HCEC 1CT (cell line): ENCODE results near the gene MYH9.

ENCODE experiments used
- DNase-seq: peaks from one replicate; pipeline ENCODE4 v3.0.0-alpha.2; 2017

MYH9 gene

DNA sequence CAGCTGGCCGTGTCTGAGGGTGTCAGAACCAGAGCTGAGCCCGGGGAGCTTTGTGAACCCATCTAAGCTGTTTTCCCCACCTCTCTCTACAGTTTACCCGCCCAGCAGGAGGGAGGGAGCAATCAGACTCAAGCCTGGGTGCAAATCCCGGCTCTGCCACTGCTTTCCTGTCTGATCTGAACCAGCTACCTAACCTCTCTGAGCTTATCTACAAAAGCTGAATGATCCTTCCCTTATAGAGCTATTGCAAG lies 148.7 kb downstream of the MYH9 start:
- no peak for DNase-seq

DNA sequence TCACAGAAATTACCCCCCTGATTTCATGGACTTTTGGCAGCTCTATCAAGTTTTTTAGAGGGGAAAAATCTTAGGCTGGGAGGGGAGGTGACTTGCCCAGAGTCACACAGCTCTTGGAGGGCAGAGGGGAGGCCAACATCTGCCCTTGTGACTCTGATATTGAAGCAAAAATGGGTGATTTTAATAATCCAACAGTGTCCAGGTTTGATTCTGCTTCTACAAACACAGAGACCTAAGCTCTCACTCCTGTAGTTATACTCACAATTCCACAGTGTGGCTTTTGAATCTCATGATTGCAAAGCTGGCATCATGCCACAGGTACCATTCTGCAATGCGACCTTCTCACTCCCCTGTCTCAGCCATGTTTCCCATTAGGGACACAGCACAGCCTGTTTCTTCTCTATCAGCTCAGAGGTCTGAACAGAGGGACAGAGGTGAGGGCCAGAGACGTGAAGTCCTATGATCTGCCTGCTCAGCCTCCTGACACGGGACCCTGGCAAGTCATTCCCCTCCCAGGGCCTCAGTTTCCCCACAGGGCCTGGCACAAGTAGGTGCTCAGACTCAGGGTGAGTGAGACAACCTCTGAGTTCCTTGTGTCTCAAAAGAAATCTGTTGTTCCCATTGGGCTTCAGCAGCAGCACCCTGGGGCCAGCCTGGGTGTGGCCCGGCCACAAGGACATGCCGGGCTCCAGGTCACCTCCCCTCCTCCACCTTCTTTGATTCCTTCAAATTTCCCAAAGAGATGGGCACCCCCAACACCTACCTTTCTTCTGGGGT lies 149.2 kb downstream of the MYH9 start:
- no peak for DNase-seq

DNA sequence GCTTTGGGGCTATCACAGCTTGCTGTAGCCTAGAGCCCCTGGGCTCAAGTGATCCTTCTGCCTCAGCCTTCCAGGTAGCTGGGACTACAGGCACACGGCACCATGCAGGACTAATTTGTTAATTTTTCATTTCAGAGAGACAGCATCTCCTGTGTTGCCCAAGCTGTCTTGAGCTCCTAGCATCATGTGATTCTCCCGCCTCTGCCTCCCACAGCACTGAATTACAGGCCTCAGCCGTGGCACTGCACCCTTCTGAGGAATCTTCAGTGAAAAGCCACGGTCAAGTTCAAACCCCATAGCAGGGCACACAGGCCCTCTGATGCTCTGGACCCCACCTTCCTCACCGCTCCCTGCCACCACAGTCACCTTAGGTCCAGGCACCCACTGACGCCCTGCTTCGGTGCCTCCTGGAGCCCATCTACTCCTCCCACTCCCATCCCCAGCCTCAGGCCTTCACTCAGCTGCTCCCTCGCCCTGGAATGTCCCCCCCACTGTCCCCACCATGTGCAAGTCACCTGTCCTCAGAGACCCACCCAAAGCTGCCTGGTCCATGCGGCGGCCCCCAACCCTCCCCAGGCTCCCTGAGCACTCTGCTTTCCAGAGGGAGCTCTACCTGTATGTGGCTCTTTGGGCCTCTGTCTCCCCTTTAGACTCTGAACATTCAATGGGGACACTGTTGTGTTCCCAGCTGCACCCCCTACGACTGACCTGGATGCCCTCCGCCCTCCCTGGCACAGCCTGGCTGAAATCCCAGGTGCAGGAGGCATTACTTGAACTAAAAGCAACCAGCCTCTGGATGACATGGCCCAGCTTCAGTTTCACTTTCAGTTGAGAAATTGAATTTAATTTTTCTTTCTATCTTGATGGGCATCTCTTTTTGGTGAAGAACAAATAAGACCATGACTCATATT lies 150.1 kb downstream of the MYH9 start:
- no peak for DNase-seq

DNA sequence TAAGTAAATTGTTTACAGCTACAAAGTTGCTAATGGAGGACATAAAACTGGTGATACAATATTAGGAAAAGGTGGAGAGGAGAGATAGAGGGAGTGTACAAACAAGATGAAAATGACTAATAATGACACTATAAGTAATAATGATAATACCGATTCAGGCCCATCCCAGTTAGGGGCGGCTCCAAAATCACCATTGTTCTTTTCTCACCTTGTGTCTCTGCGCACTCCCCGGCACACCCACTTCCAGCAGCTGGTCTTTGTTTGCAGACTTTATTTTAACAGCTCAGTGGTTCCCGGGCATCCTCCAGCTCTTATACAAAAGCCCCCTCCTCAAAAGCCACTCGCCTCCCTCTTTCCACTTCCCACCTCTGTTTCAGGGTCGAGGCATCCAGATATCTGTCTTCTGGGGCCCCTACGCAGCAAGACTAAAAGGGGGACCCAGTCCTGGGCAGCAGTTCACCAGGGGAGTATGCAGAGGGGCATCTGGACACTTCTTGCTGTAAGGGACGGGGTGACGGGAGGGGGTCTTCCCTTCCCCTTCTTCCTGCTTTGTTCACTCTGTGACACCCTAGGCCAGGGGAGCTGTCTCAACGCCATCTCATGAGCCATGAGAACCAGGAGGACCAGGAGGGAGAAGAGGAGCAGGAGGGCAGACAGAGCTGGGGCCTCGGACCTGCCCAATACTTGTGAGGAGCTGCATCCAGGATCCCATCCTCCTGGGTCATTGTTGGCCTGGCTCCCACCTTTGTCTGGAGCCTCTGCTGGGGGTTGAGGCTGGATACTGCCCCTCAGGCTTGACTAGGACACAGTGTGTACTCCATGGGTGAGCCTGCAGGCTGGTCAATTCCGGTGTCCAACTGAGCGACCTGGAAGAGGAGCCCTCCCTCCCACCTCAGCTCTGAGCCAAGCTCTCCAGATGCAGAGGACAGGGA lies 151.1 kb downstream of the MYH9 start:
- no peak for DNase-seq

DNA sequence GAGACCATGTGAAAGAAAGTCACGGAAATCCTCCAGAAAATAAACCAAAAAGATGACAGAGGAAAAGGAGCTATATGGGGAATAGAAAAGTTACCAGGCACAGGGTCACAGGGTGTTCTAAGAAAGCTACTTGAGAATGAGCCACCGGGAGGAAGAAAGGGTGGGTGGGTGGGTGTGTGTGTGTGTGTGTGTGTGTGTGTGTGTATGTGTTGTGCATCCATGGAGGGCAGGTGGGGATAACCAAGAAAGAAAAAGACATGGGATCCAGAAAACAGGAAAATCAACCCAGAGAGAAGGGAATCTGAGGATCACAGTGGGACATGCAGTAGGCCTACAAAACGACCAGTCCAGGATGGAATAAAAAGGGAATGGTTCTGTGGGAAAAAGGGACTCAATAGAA lies 152.2 kb downstream of the MYH9 start:
- no peak for DNase-seq

DNA sequence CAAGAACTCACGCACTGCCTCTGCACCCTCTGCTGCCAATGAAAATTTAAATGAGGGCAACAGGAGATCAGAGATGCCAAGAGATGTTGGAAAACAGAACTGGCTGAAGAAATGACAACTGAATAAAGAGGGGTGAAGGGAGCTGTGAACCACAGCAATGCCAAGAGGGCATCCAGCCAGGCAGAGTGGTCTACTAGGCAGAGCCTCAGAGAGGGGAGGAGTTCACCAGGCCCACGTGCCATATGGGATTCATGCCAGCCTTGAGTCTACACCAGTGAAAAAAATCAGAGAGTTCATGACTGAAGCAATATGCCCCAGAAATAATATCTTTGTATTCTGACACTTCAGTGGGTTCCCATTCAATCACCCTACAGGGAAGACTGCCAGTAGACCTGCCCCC lies 152.8 kb downstream of the MYH9 start:
- DNase-seq: no peak

DNA sequence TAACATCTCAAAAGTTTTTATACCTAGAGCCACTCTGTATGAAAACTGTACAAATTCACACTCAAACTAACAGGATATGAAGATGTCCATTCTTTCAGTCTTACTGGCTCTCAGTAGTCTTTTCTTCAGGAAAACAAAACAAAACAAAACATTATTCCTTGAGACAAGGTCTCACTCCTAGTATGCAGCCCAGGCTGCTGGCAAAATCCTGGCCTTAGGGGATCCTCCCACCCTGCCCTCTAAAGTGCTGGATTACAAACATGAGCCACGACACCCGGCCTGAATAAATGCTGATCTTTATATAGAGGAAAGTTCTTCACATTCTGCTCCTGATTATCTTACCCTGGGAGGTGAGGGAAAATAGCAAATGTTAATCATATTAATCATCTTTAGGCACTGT lies 153.6 kb downstream of the MYH9 start:
- DNase-seq: no peak

DNA sequence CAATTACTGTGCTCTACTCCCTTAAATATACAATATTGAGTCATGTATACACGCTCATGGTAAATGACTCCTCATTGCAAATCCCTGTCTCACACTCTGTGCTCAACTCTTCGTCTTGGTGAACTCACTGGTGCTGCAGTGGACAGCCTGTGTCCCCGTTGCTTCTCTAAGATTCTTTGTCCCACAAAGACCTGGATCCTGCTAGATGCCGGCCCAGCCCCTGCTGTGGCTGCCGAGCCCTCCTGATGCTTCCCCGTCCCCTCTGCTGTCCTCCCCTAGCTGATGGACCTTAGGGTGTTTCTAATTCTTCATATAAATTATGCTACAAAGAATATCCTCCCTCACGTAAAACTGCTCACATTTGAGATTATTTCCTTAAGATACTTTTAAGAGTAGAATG lies 154.0 kb downstream of the MYH9 start:
- no peak for DNase-seq

DNA sequence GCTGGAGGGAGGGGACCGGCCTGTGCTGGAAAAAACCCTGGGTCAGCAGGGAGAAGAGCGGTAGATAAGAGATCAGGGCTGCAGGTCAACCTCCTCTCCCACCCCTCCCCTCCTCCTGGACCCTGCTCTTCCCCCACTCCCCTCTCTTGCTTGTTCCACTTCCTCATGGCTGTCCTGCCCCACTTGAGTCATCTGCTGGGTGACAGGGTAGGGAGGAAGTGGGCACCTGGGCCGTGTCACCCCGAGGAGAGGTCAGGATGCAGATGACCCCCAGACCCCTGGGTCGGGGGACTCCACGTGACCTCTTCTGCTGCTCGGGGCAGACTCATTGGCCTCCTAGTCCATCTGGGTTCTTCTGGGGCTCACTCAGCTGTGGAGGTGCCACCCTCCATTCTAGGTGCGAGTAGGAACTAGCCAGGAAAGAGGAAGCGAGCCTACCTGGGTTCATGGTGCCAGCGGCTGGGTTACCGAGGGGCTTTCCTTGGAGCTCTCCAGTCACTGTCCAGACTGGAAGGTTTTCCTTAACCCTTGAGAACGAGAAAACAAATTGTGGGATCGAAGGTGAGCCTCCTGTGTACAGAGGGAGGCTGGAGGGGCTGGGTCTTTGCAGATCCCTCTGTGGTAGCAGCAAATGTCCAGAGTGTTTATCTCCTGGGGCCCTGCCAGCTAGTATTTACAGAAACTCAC lies 154.9 kb downstream of the MYH9 start:
- no peak for DNase-seq
